K562 (cell line): Measurements from ENCODE around the gene HBG1. TPM values are rescaled to one million over a fixed set of nuclear protein-coding genes. Genes with fewer than 3 reads are reported as not detected.

Experiments
- CHD1 ChIP-seq: fragments of 200-600 bp; sonication (generic); IDR thresholded peaks from one replicate; pipeline ENCODE4 v1.6.1; 2012; ENCODE audit warnings: mild to moderate bottlenecking, moderate library complexity, low read length, inconsistent platforms
- ELF4 ChIP-seq: fragments of 450-650 bp; formaldehyde crosslinking; IDR thresholded peaks from 2 replicates; pipeline ENCODE4 v1.4.0; 2022; ENCODE audit warnings: missing genetic modification characterization
- GTF3C2 ChIP-seq: IDR thresholded peaks from 3 replicates; pipeline ENCODE4 v1.6.1; 2011; ENCODE audit warnings: borderline replicate concordance, mild to moderate bottlenecking, moderate library complexity; ENCODE audit not compliant: insufficient read length; ENCODE audit errors: extremely low read depth
- HMGN3 ChIP-seq: IDR thresholded peaks from 2 replicates; pipeline ENCODE4 v1.6.1; 2011; ENCODE audit warnings: borderline replicate concordance, low read depth, mild to moderate bottlenecking, mixed read lengths, low read length; ENCODE audit not compliant: insufficient read length; ENCODE audit errors: extremely low read depth
- HNRNPL ChIP-seq: fragments of 200-400 bp; formaldehyde crosslinking; IDR thresholded peaks from 2 replicates; pipeline ENCODE4 v1.6.1; 2017; ENCODE audit warnings: low read depth, mild to moderate bottlenecking, low read length
- JUNB ChIP-seq: fragments of 450-650 bp; formaldehyde crosslinking; conservative IDR thresholded peaks from 2 replicates; pipeline ENCODE4 v1.4.0; 2020; ENCODE audit warnings: mild to moderate bottlenecking
- MITF ChIP-seq: IDR thresholded peaks from 2 replicates; pipeline ENCODE4 v1.6.1; 2014; ENCODE audit warnings: antibody characterized with exemption
- NCOA4 ChIP-seq: fragments of 450-650 bp; IDR thresholded peaks from 2 replicates; pipeline ENCODE4 v1.6.1; 2018; ENCODE audit warnings: mild to moderate bottlenecking; ENCODE audit not compliant: partially characterized antibody
- NEUROD1 ChIP-seq: fragments of 150-350 bp; IDR thresholded peaks from 2 replicates; pipeline ENCODE4 v1.6.1; 2014; ENCODE audit warnings: borderline replicate concordance, low read length, low read depth; ENCODE audit not compliant: partially characterized antibody
- RBM39 ChIP-seq: fragments of 200-400 bp; formaldehyde crosslinking; optimal IDR thresholded peaks from 2 replicates; pipeline ENCODE3; 2018; ENCODE audit warnings: low read depth, low read length
- RFX7 ChIP-seq: fragments of 250-450 bp; sonication (Bioruptor Pico); IDR thresholded peaks from 2 replicates; pipeline ENCODE4 v1.5.1; 2021; ENCODE audit warnings: mild to moderate bottlenecking
- SRSF3 ChIP-seq: fragments of 200-400 bp; formaldehyde crosslinking; IDR thresholded peaks from 2 replicates; pipeline ENCODE4 v1.6.1; 2016; ENCODE audit warnings: mild to moderate bottlenecking, low read length, moderate library complexity; ENCODE audit not compliant: insufficient read depth
- TRIM25 ChIP-seq: fragments of 450-650 bp; IDR thresholded peaks from 2 replicates; pipeline ENCODE4 v1.7.0; 2016; ENCODE audit warnings: borderline replicate concordance
- ZC3H8 ChIP-seq: fragments of 450-650 bp; IDR thresholded peaks from 2 replicates; pipeline ENCODE4 v1.6.1; 2017
- ZNF124 ChIP-seq: sonication (generic); formaldehyde crosslinking; IDR thresholded peaks from 2 replicates; pipeline ENCODE4 v1.8.1; 2022; ENCODE audit warnings: missing genetic modification reagents
- ZNF696 ChIP-seq: fragments of 250-450 bp; sonication (Bioruptor Pico); conservative IDR thresholded peaks from 2 replicates; pipeline ENCODE4 v1.4.0; 2020; ENCODE audit warnings: mild to moderate bottlenecking, moderate library complexity
- ZNF766 ChIP-seq: fragments of 200-800 bp; sonication (Bioruptor generic); conservative IDR thresholded peaks from 2 replicates; pipeline ENCODE4 v1.6.1; 2016; ENCODE audit warnings: missing genetic modification characterization, missing compliant biosample characterization
- polyA plus RNA-seq, 8 experiments: library from polyadenylated mRNA; depleted of rRNA in 4 of 8; stranded (reverse) in 5 of 8; unstranded in 3 of 8; fragments of >200 nt; fragmentation: Nextera tagmentation in 2 of 8; fragmentation: Illumina TruSeq in 1 of 8; extraction: Ambion mirVana in 2 of 8; extraction: Trizol in 1 of 8; gene quantifications; 2 replicates each; pipeline versions ENCODE4 v1.2.1 to v1.2.3, GENCODE V29; 2011 to 2014; ENCODE audit warnings: inconsistent platforms in 1 of 8, missing spikeins in 1 of 8
- total RNA-seq, 7 experiments: library from RNA; depleted of rRNA in 6 of 7; stranded (reverse); fragments of >200 nt in 6 of 7; fragmentation: Illumina TruSeq in 2 of 7; extraction: Trizol in 2 of 7; gene quantifications; 2 replicates each; pipeline versions ENCODE4 v1.2.1 to v1.2.3, GENCODE V29; 2011 to 2021; ENCODE audit warnings: low replicate concordance in 1 of 7
- TF ChIP-seq, protein P1 (sequence below): sonication (generic); formaldehyde crosslinking; IDR thresholded peaks from 2 replicates; pipeline ENCODE4 v1.8.0; 2022; ENCODE audit warnings: mild to moderate bottlenecking, missing genetic modification reagents, borderline replicate concordance
- TF ChIP-seq, protein P2 (sequence below): fragments of 200-800 bp; sonication (Bioruptor generic); IDR thresholded peaks from 2 replicates; pipeline ENCODE4 v1.6.1; 2017; ENCODE audit warnings: missing genetic modification characterization, missing compliant biosample characterization

HBG1 gene
- total and polyA plus RNA-seq, 9 of the 15 experiments (the other 6 are each of a cell fraction or from before 2014, with no cell fraction given), result 1,066 to 16,338 (median 4,898) TPM

DNA sequence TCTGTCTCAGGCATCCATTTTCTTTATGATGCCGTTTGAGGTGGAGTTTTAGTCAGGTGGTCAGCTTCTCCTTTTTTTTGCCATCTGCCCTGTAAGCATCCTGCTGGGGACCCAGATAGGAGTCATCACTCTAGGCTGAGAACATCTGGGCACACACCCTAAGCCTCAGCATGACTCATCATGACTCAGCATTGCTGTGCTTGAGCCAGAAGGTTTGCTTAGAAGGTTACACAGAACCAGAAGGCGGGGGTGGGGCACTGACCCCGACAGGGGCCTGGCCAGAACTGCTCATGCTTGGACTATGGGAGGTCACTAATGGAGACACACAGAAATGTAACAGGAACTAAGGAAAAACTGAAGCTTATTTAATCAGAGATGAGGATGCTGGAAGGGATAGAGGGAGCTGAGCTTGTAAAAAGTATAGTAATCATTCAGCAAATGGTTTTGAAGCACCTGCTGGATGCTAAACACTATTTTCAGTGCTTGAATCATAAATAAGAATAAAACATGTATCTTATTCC lies 31.0 kb upstream of the HBG1 start (continued):
- peak; percentile 93 for TF ChIP-seq MITF
- TF ChIP-seq JUNB (CRISPR knock-in tag), result peak; percentile 100
- no peak for TF ChIP-seq HNRNPL
- no peak for TF ChIP-seq GTF3C2
- peak; percentile 94 for TF ChIP-seq NEUROD1
- TF ChIP-seq, protein P1, sequence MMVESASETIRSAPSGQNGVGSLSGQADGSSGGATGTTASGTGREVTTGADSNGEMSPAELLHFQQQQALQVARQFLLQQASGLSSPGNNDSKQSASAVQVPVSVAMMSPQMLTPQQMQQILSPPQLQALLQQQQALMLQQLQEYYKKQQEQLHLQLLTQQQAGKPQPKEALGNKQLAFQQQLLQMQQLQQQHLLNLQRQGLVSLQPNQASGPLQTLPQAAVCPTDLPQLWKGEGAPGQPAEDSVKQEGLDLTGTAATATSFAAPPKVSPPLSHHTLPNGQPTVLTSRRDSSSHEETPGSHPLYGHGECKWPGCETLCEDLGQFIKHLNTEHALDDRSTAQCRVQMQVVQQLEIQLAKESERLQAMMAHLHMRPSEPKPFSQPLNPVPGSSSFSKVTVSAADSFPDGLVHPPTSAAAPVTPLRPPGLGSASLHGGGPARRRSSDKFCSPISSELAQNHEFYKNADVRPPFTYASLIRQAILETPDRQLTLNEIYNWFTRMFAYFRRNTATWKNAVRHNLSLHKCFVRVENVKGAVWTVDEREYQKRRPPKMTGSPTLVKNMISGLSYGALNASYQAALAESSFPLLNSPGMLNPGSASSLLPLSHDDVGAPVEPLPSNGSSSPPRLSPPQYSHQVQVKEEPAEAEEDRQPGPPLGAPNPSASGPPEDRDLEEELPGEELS (CRISPR knock-in tag), result no peak
- no peak for TF ChIP-seq CHD1
- TF ChIP-seq NCOA4, result no peak
- peak; percentile 93 for TF ChIP-seq HMGN3
- no peak for TF ChIP-seq RBM39
- TF ChIP-seq ZNF766 (CRISPR knock-in tag), result peak; percentile 95
- no peak for TF ChIP-seq ZC3H8
- TF ChIP-seq ZNF696 (CRISPR knock-in tag), result no peak
- TF ChIP-seq, protein P2, sequence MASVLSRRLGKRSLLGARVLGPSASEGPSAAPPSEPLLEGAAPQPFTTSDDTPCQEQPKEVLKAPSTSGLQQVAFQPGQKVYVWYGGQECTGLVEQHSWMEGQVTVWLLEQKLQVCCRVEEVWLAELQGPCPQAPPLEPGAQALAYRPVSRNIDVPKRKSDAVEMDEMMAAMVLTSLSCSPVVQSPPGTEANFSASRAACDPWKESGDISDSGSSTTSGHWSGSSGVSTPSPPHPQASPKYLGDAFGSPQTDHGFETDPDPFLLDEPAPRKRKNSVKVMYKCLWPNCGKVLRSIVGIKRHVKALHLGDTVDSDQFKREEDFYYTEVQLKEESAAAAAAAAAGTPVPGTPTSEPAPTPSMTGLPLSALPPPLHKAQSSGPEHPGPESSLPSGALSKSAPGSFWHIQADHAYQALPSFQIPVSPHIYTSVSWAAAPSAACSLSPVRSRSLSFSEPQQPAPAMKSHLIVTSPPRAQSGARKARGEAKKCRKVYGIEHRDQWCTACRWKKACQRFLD (CRISPR knock-in tag), result peak; percentile 98
- TF ChIP-seq RFX7 (CRISPR knock-in tag), result no peak
- peak; percentile 98 for TF ChIP-seq ELF4 (CRISPR knock-in tag)
- no peak for TF ChIP-seq ZNF124 (CRISPR knock-in tag)
- TF ChIP-seq SRSF3, result no peak
- no peak for TF ChIP-seq TRIM25
